Measurements from ENCODE around the gene ANXA6. TPM values are rescaled to one million over a fixed set of nuclear protein-coding genes. Genes with fewer than 3 reads are reported as not detected.

Gene ANXA6
- total and polyA plus RNA-seq, 10 of the 15 experiments (the other 5 are each of a cell fraction or from before 2014, with no cell fraction given), result 44.0 to 571 (median 465) TPM

- TF ChIP-seq HDGF (IDR thresholded peaks at IDR 0.05) (peak; percentile 42; the same call in 1 of the 2 replicates), IKZF2 (IDR thresholded peaks at IDR 0.05) (peak; percentile 39 to 42; a peak in 3 of 4 replicates), EED (IDR thresholded peaks at IDR 0.05; ENCODE audit: low read depth) (peak; percentile 87), SMAD5 (IDR thresholded peaks at IDR 0.05; ENCODE audit: low read depth) (peak; percentile 62; the same call in 1 of the 2 replicates), TBL1XR1 (IDR thresholded peaks at IDR 0.05; ENCODE audit: low read depth, low read length) (0 out of 2 replicates have a peak, but pooled peaks have one; percentile 12), IRF4 (IDR thresholded peaks at IDR 0.05; ENCODE audit: low read depth, low read length) (peak; percentile 53; the same call in 1 of the 2 replicates), SMC3 (IDR thresholded peaks at IDR 0.05; ENCODE audit: borderline replicate concordance, low read length) (no peak), MEF2B (IDR thresholded peaks at IDR 0.05; ENCODE audit: partially characterized antibody, poor library complexity, severe bottlenecking) (peak; percentile 17), EGR1 (IDR thresholded peaks at IDR 0.05; ENCODE audit: borderline replicate concordance in 1 of 2, low read depth in 2 of 2, low read length in 2 of 2) (peak in 1 of 2 experiments; percentile 40; a peak in 1 of 3 replicates), BCL11A (IDR thresholded peaks at IDR 0.05; ENCODE audit: low read depth, low read length) (no peak), YY1 (IDR thresholded peaks at IDR 0.05; ENCODE audit: low read depth, low read length) (no peak), PBX3 (IDR thresholded peaks at IDR 0.05; ENCODE audit: insufficient replicate concordance, low read depth, low read length) (peak; percentile 2), PKNOX1 (IDR thresholded peaks at IDR 0.05) (peak; percentile 42; the same call in 1 of the 2 replicates)
Measured at GRCh38 chr5:151150471-151151262, 6.9 kb downstream of the ANXA6 start (continued).
